Motor neuron (in vitro differentiated cells): Measurements from ENCODE around the gene CDH20. TPM values are rescaled to one million over a fixed set of nuclear protein-coding genes. Genes with fewer than 3 reads are reported as not detected.

Source experiments
- ATAC-seq, 8 experiments: fragments of 200-7000 bp; cut with Tn5 transposase; replicated peaks in 6 of 8; 2 replicates each; pipeline ENCODE4 v1.8.0; 2021; ENCODE audit warnings: mild to moderate bottlenecking in 8 of 8, moderate library complexity in 8 of 8
- H3K27ac ChIP-seq, 2 donors: fragments of 250-450 bp; sonication (Bioruptor Pico); 2 replicates each; pipeline ENCODE4 v1.9.0; 2021; ENCODE audit warnings: antibody characterized with exemption in 2 of 2, mild to moderate bottlenecking in 2 of 2, moderate library complexity in 1 of 2
- H3K4me1 ChIP-seq, 2 donors: fragments of 250-450 bp; sonication (Bioruptor Pico); replicated peaks in 1 of 2; 2 replicates each; pipeline ENCODE4 v1.6.1; 2021; ENCODE audit warnings: antibody characterized with exemption in 2 of 2, mild to moderate bottlenecking in 2 of 2, moderate library complexity in 1 of 2
- H3K4me3 ChIP-seq, 5 donors: fragments of 250-450 bp; sonication (Bioruptor Pico); 2 replicates each; pipeline ENCODE4 v1.9.0; 2021; ENCODE audit warnings: antibody characterized with exemption in 5 of 5, mild to moderate bottlenecking in 5 of 5, moderate library complexity in 4 of 5
- WGBS, 10 experiments: fragments of 450-650 bp; shearing (Covaris generic); methylation state at CpG; one replicate each; pipeline ENCODE4 v1.0.0; 2022; 5-methylcytosine and 5-hydroxymethylcytosine counted together
- in situ Hi-C, 9 experiments: fragments of 400-800 bp; cut with MboI; loops; one replicate each; pipeline ENCODE4 v1.15.0; 2021; ENCODE audit warnings: low sequenced_read_pairs in 9 of 9, low pct_unique_long_range_greater_than_20kb in 2 of 9; ENCODE audit not compliant: unreplicated experiment in 9 of 9
- total RNA-seq, 8 experiments: library from RNA; unstranded; fragments of 300-600 nt; gene quantifications; 2 replicates each; pipeline versions ENCODE4 v1.2.3 to v1.2.4, GENCODE V29; 2022

The CDH20 gene
- total RNA-seq, 8 experiments from 2014 or later, result 5.4 to 38.9 (median 8.8) TPM; not detected in 3

DNA sequence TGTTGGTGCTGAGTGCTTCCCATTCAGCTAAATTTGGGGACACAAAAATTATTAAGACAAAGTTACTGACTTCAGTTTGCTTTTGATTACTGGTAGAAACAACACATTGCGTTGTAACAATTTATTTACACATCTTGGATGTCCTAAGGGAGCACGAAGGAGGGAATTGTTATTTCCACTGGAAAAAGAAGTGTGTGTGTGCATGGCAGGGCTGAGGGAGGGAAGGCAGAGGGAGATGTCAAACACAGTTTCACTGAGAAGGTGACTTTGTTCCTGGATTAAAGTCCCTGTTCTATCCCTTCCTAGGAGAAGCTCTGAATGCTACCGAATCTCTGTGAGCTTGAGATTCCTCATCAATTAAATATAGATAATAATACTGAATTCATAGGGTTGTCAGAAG, 3.8 kb upstream of the CDH20 start:
- no peak for ATAC-seq

DNA sequence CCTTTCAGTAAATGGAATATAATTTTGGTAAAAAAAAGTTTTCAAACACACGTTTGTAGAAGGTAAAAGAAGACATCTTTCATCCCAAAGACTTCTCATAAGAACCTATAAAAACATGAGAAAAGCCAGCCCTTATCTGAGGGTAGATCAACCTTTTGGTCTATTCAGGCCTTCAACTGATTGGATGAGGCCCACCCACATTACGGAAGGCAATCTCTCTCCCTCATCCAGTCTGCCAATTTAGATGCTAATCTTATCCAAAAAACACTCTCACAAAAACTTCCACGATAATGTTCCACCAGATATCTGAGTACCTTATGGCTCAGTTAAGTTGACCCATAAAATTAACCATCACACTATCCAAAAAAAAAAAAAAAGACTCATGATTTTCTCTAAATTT, 2.2 kb upstream of the CDH20 start:
- no peak overlapping the region for H3K27ac ChIP-seq
- 38 to 100% (median 86%) methylated on average over 2 to 3 of the region's 3 CpGs; no CpG with 5 or more reads in 1 of the 10 experiments for WGBS, 10 experiments
- no peak overlapping the region for H3K4me3 ChIP-seq
- ATAC-seq, result no peak
- in situ Hi-C loops, result loop anchor here in 1 of 9 experiments (25.0 kb wide), 1 partner anchor 156 kb away; no protein-coding TSS in a partner anchor
- peaks cover 5 to 17% of the 10 kb centered on the region in 2 donors for H3K4me1 ChIP-seq

More for the DNA sequence above, 3.8 kb upstream of the CDH20 start:
- Histone ChIP-seq H3K27ac (no peak overlapping the region), H3K4me3 (no peak overlapping the region), H3K4me1 (peaks cover 0 to 4% of the 10 kb centered on the region in 2 donors)
- in situ Hi-C loops, result loop anchor here in 2 of 9 experiments (10.0 to 25.0 kb wide), 2 partner anchors 158 to 165 kb away; no protein-coding TSS in a partner anchor
- 35 to 100% (median 95%) methylated on average over 1 to 2 of the region's 3 CpGs; no CpG with 5 or more reads in 3 of the 10 experiments for WGBS, 10 experiments

DNA sequence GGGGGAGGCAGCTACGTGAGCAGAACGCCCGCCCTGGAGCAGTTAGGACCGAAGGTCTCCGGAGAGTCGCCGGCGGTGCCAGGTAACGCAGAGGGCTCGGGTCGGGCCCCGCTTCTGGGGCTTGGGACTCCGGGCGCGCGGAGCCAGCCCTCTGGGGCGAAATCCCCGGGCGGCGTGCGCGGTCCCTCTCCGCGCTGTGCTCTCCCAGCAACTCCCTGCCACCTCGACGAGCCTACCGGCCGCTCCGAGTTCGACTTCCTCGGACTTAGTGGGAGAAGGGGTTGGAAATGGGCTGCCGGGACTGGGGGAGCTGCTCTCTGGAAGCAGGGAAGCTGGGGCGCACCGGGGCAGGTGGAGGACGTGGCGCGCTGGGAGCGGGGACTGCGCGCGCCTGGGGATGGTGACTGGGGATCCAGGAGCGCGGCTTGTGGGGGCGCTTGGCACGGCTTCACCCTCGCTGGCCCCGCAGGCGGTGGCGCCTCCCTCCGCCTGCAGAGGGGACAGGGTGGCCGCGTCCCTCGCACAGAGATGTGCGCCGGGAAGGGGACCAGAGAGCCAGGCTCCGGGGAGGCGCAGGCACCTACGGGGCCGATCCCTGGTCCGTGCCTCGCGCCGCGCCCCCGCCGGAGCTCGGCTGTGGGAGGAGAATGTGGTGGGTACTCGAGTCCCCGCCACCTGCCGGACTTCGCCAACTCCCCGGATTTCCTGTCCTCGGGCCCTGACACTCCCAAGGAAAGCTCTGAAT, 688 bp downstream of the CDH20 start:
- Histone ChIP-seq H3K4me3 (peak overlapping the region; percentile 42 to 67 (median 50)), H3K4me1 (peaks cover 5 to 15% of the 10 kb centered on the region in 2 donors), H3K27ac (no peak overlapping the region)
- 0% methylated on average over 4 of the region's 73 CpGs; no CpG with 5 or more reads in 9 of the 10 experiments for WGBS, 10 experiments
- in situ Hi-C loops, result loop anchor here in 1 of 9 experiments (25.0 kb wide), 1 partner anchor 153 kb away; no protein-coding TSS in a partner anchor
- peak; percentile 18 to 80 (median 74) for ATAC-seq

- H3K4me1 ChIP-seq, result peaks cover 5 to 14% of the 10 kb centered on the region in 2 donors
- ATAC-seq, result peak in 3 of 8 experiments; percentile 2 to 7 (median 7)
- 0 to 8% (median 3%) methylated on average over 1 to 9 of the region's 13 CpGs; no CpG with 5 or more reads in 7 of the 10 experiments for WGBS, 10 experiments
- in situ Hi-C loops, result loop anchor here in 1 of 9 experiments (25.0 kb wide), 1 partner anchor 153 kb away; no protein-coding TSS in a partner anchor
- H3K4me3 ChIP-seq, result peak overlapping the region; percentile 42 to 67 (median 50)
- H3K27ac ChIP-seq, result no peak overlapping the region
Measured at GRCh38 chr18:61334491-61334850, 1.2 kb downstream of the CDH20 start.

GRCh38 chr18:61334951-61335683, 1.9 kb downstream of the CDH20 start:
- Histone ChIP-seq H3K4me1 (peaks cover 5 to 14% of the 10 kb centered on the region in 2 donors), H3K4me3 (peak overlapping the region; percentile 42 to 67 (median 50)), H3K27ac (no peak overlapping the region)
- in situ Hi-C loops, result loop anchor here in 1 of 9 experiments (25.0 kb wide), 1 partner anchor 152 kb away; no protein-coding TSS in a partner anchor
- 23 to 74% (median 64%) methylated on average over 1 to 7 of the region's 10 CpGs; no CpG with 5 or more reads in 1 of the 10 experiments for WGBS, 10 experiments
- peak in 2 of 8 experiments; percentile 6 to 15 for ATAC-seq

DNA sequence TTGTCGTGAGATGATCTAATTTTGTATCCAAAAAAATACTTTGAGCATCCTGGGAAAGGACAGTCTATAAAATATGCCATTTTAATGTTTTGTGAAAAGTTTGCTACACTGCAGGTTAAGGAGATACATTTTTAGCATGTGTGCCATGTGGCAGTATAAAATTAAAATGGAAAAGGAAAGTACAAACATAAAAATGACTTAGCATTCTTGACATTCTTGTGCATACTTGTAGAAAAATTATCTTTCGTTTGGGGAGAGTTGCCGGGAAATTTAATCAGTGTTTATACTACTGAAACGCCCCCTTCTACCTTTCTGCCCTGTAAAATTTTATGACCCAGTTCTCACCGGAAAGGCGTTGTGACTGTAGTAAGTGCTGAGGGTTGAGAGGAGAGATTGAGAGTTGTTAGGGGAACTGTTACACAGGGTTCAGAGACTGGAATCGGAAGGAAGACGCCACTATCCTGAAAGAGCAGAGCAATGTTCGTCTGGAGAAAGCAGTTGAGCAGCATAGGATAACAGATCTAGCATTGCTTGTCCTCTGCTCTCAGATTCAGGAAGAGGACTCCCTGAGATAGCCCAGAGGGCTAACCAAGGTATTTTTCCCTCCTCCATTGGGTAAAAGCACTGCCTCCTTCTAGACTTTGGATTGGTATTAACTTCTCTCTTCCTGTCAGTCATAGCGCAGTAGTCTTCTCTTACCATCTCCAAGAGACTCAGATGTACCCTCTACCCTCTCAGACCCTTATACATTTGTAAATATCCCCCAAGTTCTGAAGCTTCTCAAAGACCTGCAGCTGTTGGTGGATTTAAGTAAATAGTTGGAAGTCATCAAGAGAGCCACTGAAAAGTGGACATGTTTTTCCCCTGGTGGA, 2.7 kb downstream of the CDH20 start:
- peaks cover 5 to 14% of the 10 kb centered on the region in 2 donors for H3K4me1 ChIP-seq
- no peak overlapping the region for H3K27ac ChIP-seq
- ATAC-seq, result peak in 1 of 8 experiments; percentile 18
- WGBS, 10 experiments, result 6 to 88% (median 74%) methylated on average over 1 to 10 of the region's 10 CpGs
- in situ Hi-C loops, result loop anchor here in 1 of 9 experiments (25.0 kb wide), 1 partner anchor 151 kb away; no protein-coding TSS in a partner anchor
- peak overlapping the region in 2 of 5 donors; percentile 48 to 67 for H3K4me3 ChIP-seq

DNA sequence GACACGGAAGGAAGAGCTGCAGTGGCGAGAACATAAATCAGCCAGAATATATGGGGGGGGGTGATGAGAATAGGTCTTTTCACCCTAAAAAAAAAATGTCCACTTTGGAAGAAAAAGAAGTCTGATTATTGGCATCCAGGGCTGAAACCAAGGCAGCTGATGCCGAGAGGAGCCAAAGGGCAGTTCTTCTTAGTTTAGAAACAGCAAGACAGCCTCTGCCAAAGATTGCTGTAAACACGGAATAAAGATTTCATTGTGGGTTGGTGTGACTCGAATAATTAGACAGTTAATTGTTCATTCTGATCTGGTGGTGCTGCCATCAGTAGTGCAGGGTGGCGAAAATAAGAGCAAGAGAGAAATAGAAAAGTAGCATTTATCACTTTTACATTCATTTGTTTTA, 3.5 kb downstream of the CDH20 start:
- WGBS, 10 experiments, result 34 to 90% (median 62%) methylated on average over 1 to 6 of the region's 6 CpGs; no CpG with 5 or more reads in 1 of the 10 experiments
- Histone ChIP-seq H3K4me1 (peaks cover 5 to 14% of the 10 kb centered on the region in 2 donors), H3K27ac (no peak overlapping the region), H3K4me3 (no peak overlapping the region)
- in situ Hi-C loops, result loop anchor here in 1 of 9 experiments (25.0 kb wide), 1 partner anchor 151 kb away; no protein-coding TSS in a partner anchor
- no peak for ATAC-seq

DNA sequence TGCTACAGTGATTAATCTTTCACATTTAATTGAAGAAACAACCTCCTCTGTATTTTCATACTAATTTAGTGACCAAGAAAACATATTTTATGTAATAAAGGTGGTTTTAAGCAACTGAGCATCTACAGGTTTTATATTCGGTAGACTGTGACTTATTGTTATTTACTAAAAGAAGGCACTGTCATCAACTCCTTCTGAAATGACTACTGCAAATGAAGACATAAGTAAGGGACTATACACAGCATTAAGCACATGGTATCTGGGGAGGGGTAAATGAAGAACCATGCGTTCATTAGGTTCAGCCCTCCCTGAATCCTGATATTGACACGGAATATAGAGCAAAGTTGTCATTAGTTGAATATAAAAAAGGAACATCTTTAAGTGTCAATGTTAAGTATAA, 4.3 kb downstream of the CDH20 start:
- H3K4me3 ChIP-seq, result no peak overlapping the region
- no peak for ATAC-seq
- no peak overlapping the region for H3K27ac ChIP-seq
- H3K4me1 ChIP-seq, result peaks cover 5 to 14% of the 10 kb centered on the region in 2 donors
- 38 to 100% (median 80%) methylated on average over 1 to 3 of the region's 3 CpGs; no CpG with 5 or more reads in 1 of the 10 experiments for WGBS, 10 experiments
- in situ Hi-C loops, result loop anchor here in 1 of 9 experiments (25.0 kb wide), 1 partner anchor 150 kb away; no protein-coding TSS in a partner anchor

DNA sequence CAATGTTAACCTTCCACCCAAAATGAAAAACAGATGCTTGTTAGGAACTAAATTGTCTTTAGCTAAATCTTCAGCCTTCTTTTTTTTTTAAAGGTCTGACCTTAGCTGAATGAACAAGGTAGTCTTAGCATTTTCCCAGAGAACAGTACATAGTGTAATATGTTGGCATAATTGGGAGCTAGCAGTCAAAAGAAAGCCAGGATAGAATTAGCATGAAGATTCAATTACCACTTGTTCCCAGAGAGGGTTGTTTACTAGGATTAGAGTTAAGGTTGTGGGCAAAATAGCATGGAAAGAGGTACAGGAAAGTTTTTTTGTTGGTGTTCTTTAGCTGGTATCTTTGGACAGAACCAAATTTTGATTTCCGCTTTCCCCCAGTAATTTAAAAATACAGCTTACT, 6.9 kb downstream of the CDH20 start:
- H3K4me3 ChIP-seq, result no peak overlapping the region
- in situ Hi-C loops, result loop anchor here in 1 of 9 experiments (25.0 kb wide), 1 partner anchor 147 kb away; no protein-coding TSS in a partner anchor
- peaks cover 4 to 8% of the 10 kb centered on the region in 2 donors for H3K4me1 ChIP-seq
- ATAC-seq, result no peak
- no peak overlapping the region for H3K27ac ChIP-seq
- WGBS, 10 experiments, result 0 to 44% (median 0%) methylated on average over 1 of the region's 1 CpG

GRCh38 chr18:61348230-61348629, 15.0 kb downstream of the CDH20 start:
- no peak overlapping the region for H3K27ac ChIP-seq
- in situ Hi-C loops, result loop anchor here in 1 of 9 experiments (25.0 kb wide), 1 partner anchor 139 kb away; no protein-coding TSS in a partner anchor
- peaks cover 0 to 6% of the 10 kb centered on the region in 2 donors for H3K4me1 ChIP-seq
- no peak for ATAC-seq
- H3K4me3 ChIP-seq, result no peak overlapping the region

- no peak for ATAC-seq
- in situ Hi-C loops, result no loop called here
- no peak overlapping the region for H3K27ac ChIP-seq
- peaks cover 0 to 6% of the 10 kb centered on the region in 2 donors for H3K4me1 ChIP-seq
- WGBS, 10 experiments, result 33 to 100% (median 80%) methylated on average over 1 to 2 of the region's 2 CpGs; no CpG with 5 or more reads in 5 of the 10 experiments
- H3K4me3 ChIP-seq, result no peak overlapping the region
Measured at GRCh38 chr18:61350578-61350977, 17.3 kb downstream of the CDH20 start.

DNA sequence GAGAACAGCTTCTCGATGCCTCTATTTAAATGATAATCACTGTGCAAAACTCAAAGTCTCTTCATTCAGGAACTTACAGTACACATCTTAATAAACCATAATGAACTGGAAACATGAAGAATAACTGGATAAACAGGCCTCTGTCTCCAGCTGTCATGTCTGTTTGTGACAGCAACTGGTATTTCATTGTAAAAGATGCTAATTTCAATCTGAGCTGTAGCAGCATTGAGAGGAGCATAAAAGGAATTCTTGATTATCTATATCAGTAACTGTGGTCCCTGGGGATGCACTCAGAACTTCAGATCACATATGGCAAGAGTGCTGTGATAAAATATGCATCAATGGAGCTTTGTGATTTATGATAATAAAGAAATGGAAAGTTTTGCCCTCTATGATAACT, 18.8 kb downstream of the CDH20 start:
- WGBS, 10 experiments, result 0 to 89% (median 40%) methylated on average over 1 of the region's 1 CpG; no CpG with 5 or more reads in 4 of the 10 experiments
- in situ Hi-C loops, result no loop called here
- Histone ChIP-seq H3K27ac (no peak overlapping the region), H3K4me3 (no peak overlapping the region), H3K4me1 (peaks cover 0 to 6% of the 10 kb centered on the region in 2 donors)
- ATAC-seq, result no peak
